Measurements from ENCODE around the gene FAM227A.

- TF ChIP-seq TAF1 (IDR thresholded peaks at IDR 0.05; ENCODE audit: low read depth, low read length) (no peak), MAFK (IDR thresholded peaks at IDR 0.05; ENCODE audit: low read depth, low read length) (no peak)
- TF ChIP-seq, protein P1, sequence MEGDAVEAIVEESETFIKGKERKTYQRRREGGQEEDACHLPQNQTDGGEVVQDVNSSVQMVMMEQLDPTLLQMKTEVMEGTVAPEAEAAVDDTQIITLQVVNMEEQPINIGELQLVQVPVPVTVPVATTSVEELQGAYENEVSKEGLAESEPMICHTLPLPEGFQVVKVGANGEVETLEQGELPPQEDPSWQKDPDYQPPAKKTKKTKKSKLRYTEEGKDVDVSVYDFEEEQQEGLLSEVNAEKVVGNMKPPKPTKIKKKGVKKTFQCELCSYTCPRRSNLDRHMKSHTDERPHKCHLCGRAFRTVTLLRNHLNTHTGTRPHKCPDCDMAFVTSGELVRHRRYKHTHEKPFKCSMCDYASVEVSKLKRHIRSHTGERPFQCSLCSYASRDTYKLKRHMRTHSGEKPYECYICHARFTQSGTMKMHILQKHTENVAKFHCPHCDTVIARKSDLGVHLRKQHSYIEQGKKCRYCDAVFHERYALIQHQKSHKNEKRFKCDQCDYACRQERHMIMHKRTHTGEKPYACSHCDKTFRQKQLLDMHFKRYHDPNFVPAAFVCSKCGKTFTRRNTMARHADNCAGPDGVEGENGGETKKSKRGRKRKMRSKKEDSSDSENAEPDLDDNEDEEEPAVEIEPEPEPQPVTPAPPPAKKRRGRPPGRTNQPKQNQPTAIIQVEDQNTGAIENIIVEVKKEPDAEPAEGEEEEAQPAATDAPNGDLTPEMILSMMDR (IDR thresholded peaks at IDR 0.05; ENCODE audit: control extremely low read depth in 1 of 3, insufficient read depth in 1 of 3, low read depth in 1 of 3, low read length in 3 of 3): no peak
These were observed 18.0 kb downstream of the FAM227A start for GRCh38 chr22:38638216-38638615.
